Omental fat pad (tissue), 4 donors: ENCODE measurements around the gene RNF217. TPM values are rescaled to one million over a fixed set of nuclear protein-coding genes. Genes with fewer than 3 reads are reported as not detected.

Experiments
- ATAC-seq: fragments of 150-250 bp; one replicate; pipeline ENCODE4 v1.9.1; 2016; ENCODE audit warnings: mild to moderate bottlenecking, moderate library complexity; ENCODE audit not compliant: low FRiP score
- DNase-seq: peaks from one replicate; pipeline ENCODE4 v3.0.0-alpha.2; 2019; ENCODE audit warnings: low spot score
- total RNA-seq, 4 donors: library from RNA; depleted of rRNA; stranded (reverse); fragments of >200 nt; gene quantifications; one replicate each; pipeline ENCODE4 v1.1.0, GENCODE V29; 2016
- TF ChIP-seq, protein P1 (sequence below), 3 donors: fragments of 450-650 bp; IDR thresholded peaks; one replicate each; pipeline ENCODE4 v1.5.1; 2016 to 2017; ENCODE audit warnings: antibody characterized with exemption in 3 of 3, mild to moderate bottlenecking in 3 of 3, moderate library complexity in 2 of 3

The RNF217 gene
- total RNA-seq, 4 donors from 2014 or later, result 30.7 to 61.1 (median 38.4) TPM

DNA sequence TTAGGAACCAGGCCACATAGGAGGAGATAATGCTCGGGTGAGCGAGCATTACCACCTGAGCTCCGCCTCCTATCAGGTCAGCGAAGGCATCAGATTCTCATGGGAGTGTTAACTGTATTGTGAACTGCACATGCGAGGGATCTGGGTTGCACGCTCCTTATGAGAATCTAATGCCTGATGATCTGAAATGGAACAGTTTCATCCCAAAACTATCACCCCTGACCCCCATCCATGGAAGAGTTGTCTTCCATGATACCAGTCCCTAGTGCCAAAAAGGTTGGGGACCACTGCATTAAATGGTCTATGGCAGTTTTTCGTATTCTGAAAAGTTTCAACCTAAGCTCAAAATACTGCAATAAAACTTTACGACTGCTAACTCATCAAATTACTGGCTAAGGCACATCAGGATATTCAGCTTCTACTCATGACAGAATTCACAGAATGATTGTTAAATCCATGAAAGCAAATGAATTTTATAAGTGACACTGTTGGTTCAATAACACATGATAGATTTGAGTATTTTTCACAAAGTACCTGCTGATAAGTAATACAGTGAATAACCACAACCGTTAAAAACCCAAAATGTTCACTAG lies 25.9 kb downstream of the RNF217 start:
- ATAC-seq, result no peak
- no peak for DNase-seq
- TF ChIP-seq, protein P1, sequence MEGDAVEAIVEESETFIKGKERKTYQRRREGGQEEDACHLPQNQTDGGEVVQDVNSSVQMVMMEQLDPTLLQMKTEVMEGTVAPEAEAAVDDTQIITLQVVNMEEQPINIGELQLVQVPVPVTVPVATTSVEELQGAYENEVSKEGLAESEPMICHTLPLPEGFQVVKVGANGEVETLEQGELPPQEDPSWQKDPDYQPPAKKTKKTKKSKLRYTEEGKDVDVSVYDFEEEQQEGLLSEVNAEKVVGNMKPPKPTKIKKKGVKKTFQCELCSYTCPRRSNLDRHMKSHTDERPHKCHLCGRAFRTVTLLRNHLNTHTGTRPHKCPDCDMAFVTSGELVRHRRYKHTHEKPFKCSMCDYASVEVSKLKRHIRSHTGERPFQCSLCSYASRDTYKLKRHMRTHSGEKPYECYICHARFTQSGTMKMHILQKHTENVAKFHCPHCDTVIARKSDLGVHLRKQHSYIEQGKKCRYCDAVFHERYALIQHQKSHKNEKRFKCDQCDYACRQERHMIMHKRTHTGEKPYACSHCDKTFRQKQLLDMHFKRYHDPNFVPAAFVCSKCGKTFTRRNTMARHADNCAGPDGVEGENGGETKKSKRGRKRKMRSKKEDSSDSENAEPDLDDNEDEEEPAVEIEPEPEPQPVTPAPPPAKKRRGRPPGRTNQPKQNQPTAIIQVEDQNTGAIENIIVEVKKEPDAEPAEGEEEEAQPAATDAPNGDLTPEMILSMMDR (IDR thresholded peaks at IDR 0.05), result no peak

DNA sequence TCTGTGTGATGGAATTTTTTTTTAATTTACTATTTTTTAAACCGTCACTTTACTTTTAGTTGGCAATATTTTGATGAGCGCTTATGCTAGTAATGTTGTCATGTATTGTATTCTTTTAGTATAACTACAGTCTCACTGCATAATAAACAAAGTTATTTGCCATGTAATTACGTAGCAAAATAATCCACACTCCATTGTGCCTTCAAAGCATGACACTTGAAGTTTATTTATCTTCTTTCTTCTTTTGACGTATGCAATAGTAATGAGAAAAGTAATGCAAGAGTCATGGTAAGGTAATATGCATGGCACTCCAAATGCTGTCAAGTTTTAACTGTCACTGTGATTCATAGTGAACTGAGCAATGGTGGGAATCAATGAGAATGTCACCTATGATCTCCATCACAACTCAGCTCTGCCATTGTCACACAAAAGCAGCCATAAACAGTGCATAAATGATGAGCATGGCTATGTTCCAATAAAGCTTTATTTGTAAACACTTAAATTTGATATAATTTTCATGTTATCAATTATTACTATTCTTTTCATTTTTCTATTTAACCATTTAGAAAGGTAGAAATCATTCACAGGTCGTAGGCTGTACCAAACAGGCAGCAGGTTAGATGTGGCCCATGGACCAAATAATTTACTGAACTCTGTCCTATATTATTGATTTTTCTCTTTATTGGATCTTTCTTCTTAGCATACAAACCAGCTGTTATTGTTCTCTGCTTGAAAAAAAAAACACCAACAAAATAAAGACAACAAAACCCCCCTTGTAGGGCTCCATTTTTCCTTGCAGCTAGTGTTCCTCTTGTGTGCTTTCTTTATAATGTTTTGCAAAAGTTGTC lies 27.1 kb downstream of the RNF217 start:
- TF ChIP-seq, protein P1 (IDR thresholded peaks at IDR 0.05), result no peak
- ATAC-seq (no peak), DNase-seq (no peak)

DNA sequence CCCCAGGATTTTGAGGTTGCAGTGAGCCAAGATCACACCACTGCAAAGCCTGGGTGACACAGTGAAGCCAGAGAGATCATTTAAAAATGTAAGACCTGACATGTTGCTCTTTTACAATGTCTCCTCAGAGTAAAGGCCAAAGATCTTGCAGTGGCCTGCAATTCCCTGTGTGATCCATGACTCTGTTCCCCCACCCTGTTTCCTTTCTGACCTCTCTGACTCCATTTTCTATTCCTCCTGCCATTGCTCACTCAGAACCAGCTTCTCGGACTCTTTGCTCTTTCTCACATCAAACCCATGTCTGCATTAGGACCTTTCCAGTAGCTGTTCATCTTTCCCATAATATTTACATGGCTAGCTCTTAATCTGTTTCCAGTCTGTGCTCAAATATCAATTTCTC lies 28.8 kb downstream of the RNF217 start:
- DNase-seq (no peak), ATAC-seq (no peak)
- TF ChIP-seq, protein P1 (IDR thresholded peaks at IDR 0.05), result no peak

DNA sequence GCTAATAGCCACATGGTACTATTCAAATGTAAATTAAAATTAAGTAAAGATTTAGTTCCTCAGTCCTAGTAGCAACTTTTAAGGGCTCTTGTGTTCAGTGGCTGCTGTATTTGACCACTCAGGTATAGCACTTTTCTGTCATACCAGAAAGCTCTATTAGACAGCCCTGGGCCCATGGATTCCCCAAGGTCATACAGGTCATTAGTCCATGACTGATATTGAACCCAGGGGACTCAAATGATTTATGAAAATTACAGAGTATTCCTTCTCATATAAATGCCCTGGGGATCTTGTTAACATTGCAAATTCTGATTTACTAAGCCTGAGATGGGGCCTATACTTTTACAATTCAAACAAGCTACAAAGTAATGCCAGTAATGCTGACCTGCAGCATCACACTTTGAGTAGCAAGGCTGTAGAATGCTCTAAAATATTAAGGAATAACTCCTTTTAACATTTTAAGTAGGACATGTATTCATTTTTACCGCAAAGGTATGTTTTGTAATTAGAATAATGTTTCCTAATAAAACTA lies 29.6 kb downstream of the RNF217 start:
- TF ChIP-seq, protein P1 (IDR thresholded peaks at IDR 0.05), result no peak
- DNase-seq (no peak), ATAC-seq (no peak)

DNA sequence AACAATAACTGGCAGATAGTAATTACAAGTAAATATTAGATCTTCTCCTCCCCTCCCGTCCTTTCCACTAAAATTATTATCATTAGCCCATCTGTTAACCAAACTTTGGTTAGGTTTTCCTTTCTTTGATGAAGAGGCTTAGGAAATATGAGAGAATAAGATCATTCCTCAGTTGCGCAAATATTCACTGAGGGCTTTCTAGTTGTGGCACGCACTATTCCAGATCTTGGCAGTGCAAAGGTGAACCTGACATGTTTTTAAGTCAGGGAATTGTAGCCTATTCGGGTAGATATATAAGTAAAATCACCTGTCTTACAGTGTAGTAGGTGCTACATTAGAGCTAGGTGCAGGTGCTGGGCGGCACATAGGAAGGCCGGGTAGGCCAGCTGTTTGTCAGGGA lies 31.1 kb downstream of the RNF217 start:
- ATAC-seq, result no peak
- TF ChIP-seq, protein P1 (IDR thresholded peaks at IDR 0.05), result no peak
- no peak for DNase-seq

DNA sequence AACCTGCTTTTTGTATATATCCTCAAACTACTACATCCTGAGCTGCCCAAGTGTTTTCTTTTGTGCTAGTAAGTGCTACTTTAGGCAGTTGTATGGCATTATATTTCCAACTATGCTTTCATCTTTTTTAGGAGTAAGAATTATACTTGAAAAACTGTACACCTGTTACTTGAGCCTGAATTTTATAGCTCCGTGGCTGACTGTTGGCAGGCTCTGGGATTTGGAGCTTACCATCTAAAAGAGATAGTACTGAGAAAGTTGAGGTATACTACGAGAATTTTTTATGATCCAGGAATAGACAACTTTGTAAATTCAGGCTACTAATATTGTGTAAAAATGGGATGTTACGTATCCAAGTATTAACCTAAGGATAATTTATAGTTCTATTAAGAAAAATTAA lies 32.4 kb downstream of the RNF217 start:
- TF ChIP-seq, protein P1 (IDR thresholded peaks at IDR 0.05), result no peak
- DNase-seq (no peak), ATAC-seq (no peak)
